ENCODE measurements around the gene APOBEC3C. TPM values are rescaled to one million over a fixed set of nuclear protein-coding genes. Genes with fewer than 3 reads are reported as not detected.
"Not testable (repeated sequence)": the region's sequence is repeated elsewhere in the genome, so short reads cannot be mapped to it uniquely, and the experiment has no call there.

Gene APOBEC3C
- total and polyA plus RNA-seq, 9 donors = 7.0 to 88.9 (median 52.4) TPM

- Histone ChIP-seq H3K27me3 (no peaks in the 10 kb centered on the region), H3K27ac (no peak overlapping the region), H3K4me3 (no peak overlapping the region), H3K36me3 (no peaks in the 10 kb centered on the region), H3K9me3 (no peaks in the 10 kb centered on the region), H3K4me1 (ENCODE audit: insufficient read depth) (no peaks in the 10 kb centered on the region)
- TF ChIP-seq POLR2A (IDR thresholded peaks at IDR 0.05) (no peak), EP300 (IDR thresholded peaks at IDR 0.05) (no peak), CTCF (IDR thresholded peaks at IDR 0.05) (no peak)
- intact Hi-C loops (cut with DNase I) = no loop called here
- 86 to 88% (median 88%) methylated on average over 11 of the region's 11 CpGs for WGBS, 3 donors
- no peak for DNase-seq
Observed at GRCh38 chr22:39028281-39028680, 14.2 kb downstream of the APOBEC3C start.

- H3K9me3 ChIP-seq = no peaks in the 10 kb centered on the region
- H3K27me3 ChIP-seq = no peaks in the 10 kb centered on the region
- intact Hi-C loops (cut with DNase I) = no loop called here
- H3K4me1 ChIP-seq (ENCODE audit: insufficient read depth) = no peaks in the 10 kb centered on the region
- H3K4me3 ChIP-seq = no peak overlapping the region
- no peak overlapping the region for H3K27ac ChIP-seq
- H3K36me3 ChIP-seq = no peaks in the 10 kb centered on the region
- no peak for TF ChIP-seq POLR2A (IDR thresholded peaks at IDR 0.05)
- no peak for TF ChIP-seq EP300 (IDR thresholded peaks at IDR 0.05)
- TF ChIP-seq CTCF (IDR thresholded peaks at IDR 0.05) = no peak
- DNase-seq = no peak
- 89 to 93% (median 90%) methylated on average over 13 of the region's 13 CpGs for WGBS, 3 donors
Observed at GRCh38 chr22:39029227-39029626, 15.2 kb downstream of the APOBEC3C start.

- 87 to 89% (median 87%) methylated on average over 14 of the region's 14 CpGs for WGBS, 3 donors
- DNase-seq = no peak
- Histone ChIP-seq H3K36me3 (no peaks in the 10 kb centered on the region), H3K27me3 (no peaks in the 10 kb centered on the region), H3K27ac (no peak overlapping the region), H3K4me1 (ENCODE audit: insufficient read depth) (no peaks in the 10 kb centered on the region), H3K9me3 (no peaks in the 10 kb centered on the region), H3K4me3 (no peak overlapping the region)
- TF ChIP-seq CTCF (IDR thresholded peaks at IDR 0.05) = no peak
- TF ChIP-seq POLR2A (IDR thresholded peaks at IDR 0.05) = no peak
- intact Hi-C loops (cut with DNase I) = no loop called here
Observed at GRCh38 chr22:39030705-39031104, 16.6 kb downstream of the APOBEC3C start.

DNA sequence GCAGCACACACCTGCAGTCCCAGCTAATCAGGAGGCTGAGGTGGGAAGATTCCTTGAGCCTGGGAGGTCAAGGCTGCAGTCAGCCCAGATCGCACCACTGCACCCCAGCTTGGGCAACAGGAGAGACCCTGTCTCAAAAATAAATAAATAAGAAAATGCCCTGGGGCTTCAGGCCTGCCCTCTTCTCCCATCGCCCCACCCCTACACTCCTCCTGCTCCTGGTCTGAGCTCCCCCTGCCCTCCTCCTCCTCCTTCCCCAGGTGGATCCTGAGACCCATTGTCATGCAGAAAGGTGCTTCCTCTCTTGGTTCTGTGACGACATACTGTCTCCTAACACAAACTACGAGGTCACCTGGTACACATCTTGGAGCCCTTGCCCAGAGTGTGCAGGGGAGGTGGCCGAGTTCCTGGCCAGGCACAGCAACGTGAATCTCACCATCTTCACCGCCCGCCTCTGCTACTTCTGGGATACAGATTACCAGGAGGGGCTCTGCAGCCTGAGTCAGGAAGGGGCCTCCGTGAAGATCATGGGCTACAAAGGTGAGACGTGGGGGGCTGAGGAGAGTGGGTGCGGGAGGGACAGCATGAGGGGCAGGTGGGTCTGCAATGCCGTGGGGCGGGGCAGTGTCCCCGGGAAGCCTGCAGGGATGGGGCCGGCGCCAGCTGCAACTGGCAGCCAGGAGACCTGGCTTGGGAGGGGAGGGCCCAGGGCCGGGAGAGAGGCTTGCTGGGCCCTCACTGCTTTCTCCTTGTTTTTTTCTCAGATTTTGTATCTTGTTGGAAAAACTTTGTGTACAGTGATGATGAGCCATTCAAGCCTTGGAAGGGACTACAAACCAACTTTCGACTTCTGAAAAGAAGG is 17.6 kb downstream of the APOBEC3C start:
- H3K4me1 ChIP-seq (ENCODE audit: insufficient read depth); H3K9me3 ChIP-seq; intact Hi-C loops (cut with DNase I); H3K4me3 ChIP-seq; H3K36me3 ChIP-seq; H3K27me3 ChIP-seq; H3K27ac ChIP-seq; DNase-seq: not testable (repeated sequence)
- 60 to 67% (median 64%) methylated on average over 16 to 18 of the region's 18 CpGs for WGBS, 3 donors

GRCh38 chr22:39037071-39037470 is 23.0 kb downstream of the APOBEC3C start:
- H3K4me1 ChIP-seq (ENCODE audit: insufficient read depth) = not testable (repeated sequence)

More at GRCh38 chr22:39037071-39037470, 23.0 kb downstream of the APOBEC3C start:
- WGBS, 3 donors = 56 to 71% (median 57%) methylated on average over 2 of the region's 2 CpGs
- H3K9me3 ChIP-seq; H3K36me3 ChIP-seq; H3K27me3 ChIP-seq; intact Hi-C loops (cut with DNase I); H3K4me3 ChIP-seq; H3K27ac ChIP-seq; DNase-seq: not testable (repeated sequence)

Data from ovary (tissue), 9 donors.